GM23248 (cell line): ENCODE data around the gene RAMP3.

Experiments
- EZH2 ChIP-seq: fragments of 200-600 bp; sonication (generic); IDR thresholded peaks from 2 replicates; pipeline ENCODE4 v1.6.1; 2018; ENCODE audit warnings: antibody characterized with exemption, mild to moderate bottlenecking; ENCODE audit not compliant: insufficient read depth, poor library complexity, severe bottlenecking
- EZH2phosphoT487 ChIP-seq: fragments of 200-600 bp; sonication (generic); IDR thresholded peaks from 2 replicates; pipeline ENCODE4 v1.6.1; 2018; ENCODE audit warnings: antibody characterized with exemption, moderate library complexity, mild to moderate bottlenecking, low read depth; ENCODE audit not compliant: insufficient read depth

DNA sequence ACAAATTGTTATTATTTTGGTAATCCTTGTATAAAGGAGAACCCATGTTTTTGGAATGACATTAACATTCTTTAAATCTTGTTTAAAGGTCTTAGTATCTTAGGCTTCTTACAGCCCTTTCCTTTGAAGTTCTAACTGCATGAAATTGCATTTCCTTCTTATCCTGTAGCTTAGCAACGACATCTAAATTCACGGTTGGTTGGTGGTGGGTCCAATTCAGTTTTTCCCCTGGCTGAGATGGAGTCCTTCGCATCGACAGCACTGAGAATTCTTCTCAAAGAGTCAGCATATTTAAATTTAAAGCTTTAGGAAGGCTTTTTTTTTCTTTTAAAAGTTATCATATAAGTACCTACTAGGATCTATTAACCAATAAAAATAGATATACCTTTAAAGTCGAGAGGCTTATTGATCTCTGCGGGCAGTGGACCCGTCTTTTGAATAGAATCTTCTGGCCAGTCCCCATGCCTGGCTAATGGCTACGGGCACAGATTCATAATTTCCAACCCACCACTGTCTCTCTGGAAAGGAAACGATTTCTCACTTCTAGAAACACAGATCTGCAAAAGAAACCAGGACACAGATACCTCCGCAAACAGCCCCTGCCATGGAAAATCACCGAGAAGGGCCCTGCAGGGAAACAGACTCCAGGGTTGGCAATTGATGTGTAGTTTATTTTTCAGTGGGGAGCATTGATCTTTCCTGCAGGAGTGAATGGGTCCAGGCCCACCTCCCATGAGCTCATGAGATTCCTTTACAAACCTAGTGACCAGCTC is 63.4 kb downstream of the RAMP3 start:
- TF ChIP-seq EZH2 (no peak), EZH2phosphoT487 (no peak)
